Neural progenitor cell (in vitro differentiated cells): Measurements from ENCODE around the gene MCF2L2. TPM values are rescaled to one million over a fixed set of nuclear protein-coding genes. Genes with fewer than 3 reads are reported as not detected.

Experiments
- DNase-seq: peaks from one replicate; pipeline ENCODE4 v3.0.0-alpha.2; 2016; ENCODE audit warnings: low spot score
- H2AFZ ChIP-seq: fragments of 200-600 bp; sonication (generic); replicated peaks from 2 replicates; pipeline ENCODE4 v1.6.1; 2016; ENCODE audit warnings: antibody characterized with exemption
- H3F3A ChIP-seq: fragments of 200-600 bp; sonication (generic); 2 replicates; pipeline ENCODE4 v1.6.1; 2016; ENCODE audit warnings: antibody characterized with exemption, low read depth
- H3K27ac ChIP-seq: fragments of 200-600 bp; sonication (generic); 2 replicates; pipeline ENCODE4 v1.5.1; 2016; ENCODE audit warnings: mild to moderate bottlenecking
- H3K27me3 ChIP-seq: fragments of 200-600 bp; sonication (generic); 2 replicates; pipeline ENCODE4 v1.6.1; 2016; ENCODE audit warnings: mild to moderate bottlenecking, moderate library complexity
- H3K36me3 ChIP-seq: fragments of 200-600 bp; sonication (generic); 2 replicates; pipeline ENCODE4 v1.5.1; 2016
- H3K4me1 ChIP-seq: fragments of 200-600 bp; sonication (generic); 2 replicates; pipeline ENCODE4 v1.6.1; 2016; ENCODE audit warnings: mixed run types
- H3K4me2 ChIP-seq: fragments of 200-600 bp; sonication (generic); 2 replicates; pipeline ENCODE4 v1.6.1; 2016
- H3K4me3 ChIP-seq: fragments of 200-600 bp; sonication (generic); 2 replicates; pipeline ENCODE4 v1.5.1; 2016
- H3K79me2 ChIP-seq: fragments of 200-600 bp; sonication (generic); 2 replicates; pipeline ENCODE4 v1.6.1; 2016; ENCODE audit warnings: low read depth
- H3K9ac ChIP-seq: fragments of 200-600 bp; sonication (generic); 2 replicates; pipeline ENCODE4 v1.6.1; 2016
- H3K9me3 ChIP-seq: fragments of 200-600 bp; sonication (generic); 2 replicates; pipeline ENCODE4 v1.5.1; 2016; ENCODE audit warnings: low read depth
- H4K20me1 ChIP-seq: fragments of 200-600 bp; sonication (generic); 2 replicates; pipeline ENCODE4 v1.6.1; 2016; ENCODE audit warnings: low read depth
- H3K27ac Mint-ChIP-seq: 3 replicates; pipeline ENCODE4 v1.8.0; 2021; ENCODE audit warnings: mixed read lengths
- H3K27me3 Mint-ChIP-seq: 2 replicates; pipeline ENCODE4 v1.8.0; 2022; ENCODE audit warnings: low read depth, mild to moderate bottlenecking, inconsistent platforms, moderate library complexity, mixed read lengths; ENCODE audit not compliant: insufficient read depth
- H3K36me3 Mint-ChIP-seq: 3 replicates; pipeline ENCODE4 v1.8.0; 2021; ENCODE audit warnings: mixed read lengths
- H3K4me1 Mint-ChIP-seq: 3 replicates; pipeline ENCODE4 v1.8.0; 2021; ENCODE audit warnings: mixed read lengths
- H3K4me3 Mint-ChIP-seq: 3 replicates; pipeline ENCODE4 v1.8.0; 2021; ENCODE audit warnings: mild to moderate bottlenecking, moderate library complexity, mixed read lengths
- H3K9me3 Mint-ChIP-seq: 3 replicates; pipeline ENCODE4 v1.8.0; 2020; ENCODE audit warnings: mixed read lengths
- EZH2 ChIP-seq: fragments of 200-600 bp; sonication (generic); IDR thresholded peaks from 2 replicates; pipeline ENCODE4 v1.6.1; 2017; ENCODE audit warnings: antibody characterized with exemption, mild to moderate bottlenecking, moderate library complexity
- EZH2phosphoT487 ChIP-seq: fragments of 200-600 bp; sonication (generic); IDR thresholded peaks from 2 replicates; pipeline ENCODE4 v1.6.1; 2017; ENCODE audit warnings: antibody characterized with exemption
- total RNA-seq: library from RNA; depleted of rRNA; stranded (reverse); fragments of >200 nt; gene quantifications from 2 replicates; pipeline ENCODE4 v1.2.3, GENCODE V29; 2015; ENCODE audit warnings: low replicate concordance
- TF ChIP-seq, protein P1 (sequence below): fragments of 200-600 bp; sonication (generic); IDR thresholded peaks from 2 replicates; pipeline ENCODE4 v1.5.1; 2017; ENCODE audit warnings: antibody characterized with exemption, mild to moderate bottlenecking

The MCF2L2 gene
- total RNA-seq, 1 donor from 2014 or later: 11.1 TPM

DNA sequence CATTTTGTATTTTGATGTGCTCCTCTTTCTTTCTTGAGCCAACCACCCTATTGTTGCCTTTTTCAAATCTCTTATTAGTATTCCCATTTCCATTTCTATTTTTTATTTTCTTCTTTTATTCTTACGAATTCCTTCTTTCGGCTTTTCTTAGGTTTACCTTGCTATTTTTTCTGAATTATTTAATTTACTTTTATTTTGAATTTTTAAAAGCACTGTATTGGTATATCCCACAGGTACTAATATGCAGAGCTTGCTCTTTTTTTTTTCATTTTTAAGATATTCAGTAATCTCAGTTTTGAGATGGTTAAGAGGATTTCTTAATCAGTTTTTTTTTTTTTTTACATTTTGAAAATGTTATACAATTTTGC, 18.4 kb upstream of the MCF2L2 start:
- no peak overlapping the region for H3K27ac Mint-ChIP-seq
- H3K27ac ChIP-seq: peak overlapping the region; percentile 23
- H3K4me2 ChIP-seq: peak overlapping the region; percentile 84
- H3K9ac ChIP-seq: no peak overlapping the region
- peak overlapping the region; percentile 83 for H2AFZ ChIP-seq
- DNase-seq: no peak
- H3K4me3 ChIP-seq: peak overlapping the region; percentile 80
- H3F3A ChIP-seq: peaks cover 12% of the 10 kb centered on the region
- H3K36me3 ChIP-seq: no peaks in the 10 kb centered on the region
- H3K27me3 Mint-ChIP-seq: no peaks in the 10 kb centered on the region
- H3K79me2 ChIP-seq: peaks cover 41% of the 10 kb centered on the region
- peaks cover 12% of the 10 kb centered on the region for H3K9me3 Mint-ChIP-seq
- H4K20me1 ChIP-seq: peaks cover 10% of the 10 kb centered on the region
- TF ChIP-seq EZH2 (no peak), EZH2phosphoT487 (no peak)
- TF ChIP-seq, protein P1, sequence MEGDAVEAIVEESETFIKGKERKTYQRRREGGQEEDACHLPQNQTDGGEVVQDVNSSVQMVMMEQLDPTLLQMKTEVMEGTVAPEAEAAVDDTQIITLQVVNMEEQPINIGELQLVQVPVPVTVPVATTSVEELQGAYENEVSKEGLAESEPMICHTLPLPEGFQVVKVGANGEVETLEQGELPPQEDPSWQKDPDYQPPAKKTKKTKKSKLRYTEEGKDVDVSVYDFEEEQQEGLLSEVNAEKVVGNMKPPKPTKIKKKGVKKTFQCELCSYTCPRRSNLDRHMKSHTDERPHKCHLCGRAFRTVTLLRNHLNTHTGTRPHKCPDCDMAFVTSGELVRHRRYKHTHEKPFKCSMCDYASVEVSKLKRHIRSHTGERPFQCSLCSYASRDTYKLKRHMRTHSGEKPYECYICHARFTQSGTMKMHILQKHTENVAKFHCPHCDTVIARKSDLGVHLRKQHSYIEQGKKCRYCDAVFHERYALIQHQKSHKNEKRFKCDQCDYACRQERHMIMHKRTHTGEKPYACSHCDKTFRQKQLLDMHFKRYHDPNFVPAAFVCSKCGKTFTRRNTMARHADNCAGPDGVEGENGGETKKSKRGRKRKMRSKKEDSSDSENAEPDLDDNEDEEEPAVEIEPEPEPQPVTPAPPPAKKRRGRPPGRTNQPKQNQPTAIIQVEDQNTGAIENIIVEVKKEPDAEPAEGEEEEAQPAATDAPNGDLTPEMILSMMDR: no peak
- H3K4me1 Mint-ChIP-seq: peaks cover 22% of the 10 kb centered on the region
- H3K4me1 ChIP-seq: peaks cover 17% of the 10 kb centered on the region
- H3K4me3 Mint-ChIP-seq: peak overlapping the region; percentile 88
- H3K36me3 Mint-ChIP-seq: peaks cover 6% of the 10 kb centered on the region
- H3K27me3 ChIP-seq: no peaks in the 10 kb centered on the region
- no peaks in the 10 kb centered on the region for H3K9me3 ChIP-seq

DNA sequence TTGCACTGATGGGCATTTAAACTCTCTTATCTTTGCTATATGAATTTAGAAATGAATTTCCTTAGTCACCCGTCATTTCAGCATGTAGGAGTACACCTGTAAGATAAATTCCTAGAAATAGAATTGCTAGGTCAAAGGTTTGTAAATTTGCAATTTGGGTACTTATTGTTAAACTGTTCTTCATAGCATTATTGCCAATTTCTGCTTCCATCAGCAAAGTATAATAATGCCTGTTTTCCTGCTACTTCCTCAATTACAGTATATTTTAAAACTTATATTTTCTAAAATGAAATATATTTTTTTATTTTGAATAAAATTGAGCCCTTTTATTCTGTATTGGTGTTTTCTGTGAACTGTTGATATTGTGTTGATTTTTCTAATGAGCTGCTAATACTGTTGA, 16.3 kb upstream of the MCF2L2 start:
- Histone ChIP-seq H2AFZ (no peak overlapping the region), H4K20me1 (peaks cover 6% of the 10 kb centered on the region), H3K79me2 (peaks cover 21% of the 10 kb centered on the region), H3K4me2 (no peak overlapping the region), H3K27ac (no peak overlapping the region), H3K9me3 (no peaks in the 10 kb centered on the region), H3K36me3 (no peaks in the 10 kb centered on the region), H3K4me3 (no peak overlapping the region), H3K27me3 (no peaks in the 10 kb centered on the region), H3K4me1 (peaks cover 14% of the 10 kb centered on the region), H3F3A (peaks cover 12% of the 10 kb centered on the region), H3K9ac (no peak overlapping the region)
- H3K27ac Mint-ChIP-seq: no peak overlapping the region
- no peak for DNase-seq
- H3K27me3 Mint-ChIP-seq: no peaks in the 10 kb centered on the region
- H3K4me1 Mint-ChIP-seq: peaks cover 17% of the 10 kb centered on the region
- H3K36me3 Mint-ChIP-seq: no peaks in the 10 kb centered on the region
- TF ChIP-seq EZH2 (no peak), EZH2phosphoT487 (no peak)
- TF ChIP-seq, protein P1: no peak
- H3K4me3 Mint-ChIP-seq: no peak overlapping the region
- peaks cover 15% of the 10 kb centered on the region for H3K9me3 Mint-ChIP-seq

DNA sequence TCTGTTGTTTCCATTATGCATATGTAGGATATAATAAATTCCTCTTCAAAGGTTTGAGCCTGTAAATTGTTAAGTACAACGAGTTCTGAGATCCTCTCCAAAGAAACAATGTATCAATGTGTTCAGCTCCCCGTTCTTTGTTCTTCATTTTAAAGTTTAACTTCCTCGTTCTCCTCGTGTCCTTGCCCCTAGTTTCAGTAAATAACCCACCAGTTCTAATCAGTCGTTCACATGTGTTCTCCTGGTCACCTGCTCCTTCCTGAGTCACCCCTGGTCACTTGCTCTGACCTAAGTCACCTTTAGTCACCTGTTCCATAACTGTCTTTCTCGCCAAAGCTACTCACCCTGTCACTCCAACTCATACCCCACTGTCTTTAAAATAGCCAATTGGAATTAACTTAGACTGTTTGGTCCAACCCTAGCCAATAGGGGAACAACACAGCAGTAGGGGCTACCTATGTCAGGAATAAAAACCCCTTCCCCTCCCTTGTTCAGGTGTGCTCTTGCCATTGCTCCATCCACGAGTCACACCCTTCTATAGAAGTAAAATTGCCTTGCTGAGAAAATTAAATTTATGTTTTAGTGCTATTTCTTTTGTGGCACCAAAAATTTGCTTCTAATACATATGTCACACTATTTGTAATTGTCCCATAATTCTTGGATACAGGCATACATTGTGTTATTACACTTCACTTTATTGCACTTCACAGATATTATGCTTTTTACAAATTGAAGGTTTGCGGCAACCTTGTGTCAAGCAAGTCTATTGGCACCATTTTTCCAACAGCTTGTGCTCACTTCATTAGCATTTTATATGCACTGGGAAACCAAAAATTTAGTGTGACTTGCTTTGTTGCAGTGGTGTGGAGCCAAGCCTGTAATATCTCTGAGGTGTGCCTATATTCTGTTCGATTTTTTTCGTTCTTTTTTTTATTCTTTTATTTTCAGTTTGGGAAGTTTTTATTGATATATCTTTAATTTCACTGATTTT, 15.3 kb upstream of the MCF2L2 start:
- Mint-ChIP-seq H3K4me3 (no peak overlapping the region), H3K9me3 (peaks cover 15% of the 10 kb centered on the region), H3K4me1 (peaks cover 7% of the 10 kb centered on the region), H3K27me3 (no peaks in the 10 kb centered on the region), H3K36me3 (no peaks in the 10 kb centered on the region), H3K27ac (no peak overlapping the region)
- Histone ChIP-seq H3K4me1 (peaks cover 5% of the 10 kb centered on the region), H4K20me1 (no peaks in the 10 kb centered on the region), H3K27ac (no peak overlapping the region), H3K36me3 (no peaks in the 10 kb centered on the region), H2AFZ (no peak overlapping the region), H3K9ac (no peak overlapping the region), H3K4me3 (no peak overlapping the region), H3K9me3 (no peaks in the 10 kb centered on the region), H3K79me2 (peaks cover 10% of the 10 kb centered on the region), H3K4me2 (no peak overlapping the region), H3F3A (peaks cover 12% of the 10 kb centered on the region), H3K27me3 (no peaks in the 10 kb centered on the region)
- no peak for DNase-seq
- TF ChIP-seq EZH2: no peak
- TF ChIP-seq, protein P1: no peak
- TF ChIP-seq EZH2phosphoT487: no peak
